Glutamatergic neuron (in vitro differentiated cells): ENCODE results near the gene DENND2C. TPM values are rescaled to one million over a fixed set of nuclear protein-coding genes. Genes with fewer than 3 reads are reported as not detected.

Experiments
- DNase-seq: peaks from one replicate; pipeline ENCODE4 v3.0.0; 2022
- H3K27ac Mint-ChIP-seq: one replicate; pipeline ENCODE4 v1.8.0; 2020; ENCODE audit warnings: mild to moderate bottlenecking, mixed read lengths, inconsistent platforms; ENCODE audit not compliant: unreplicated experiment
- H3K27me3 Mint-ChIP-seq: one replicate; pipeline ENCODE4 v1.8.0; 2020; ENCODE audit warnings: mild to moderate bottlenecking, moderate library complexity, mixed read lengths, inconsistent platforms; ENCODE audit not compliant: unreplicated experiment
- H3K36me3 Mint-ChIP-seq: one replicate; pipeline ENCODE4 v1.8.0; 2020; ENCODE audit warnings: mild to moderate bottlenecking, mixed read lengths, inconsistent platforms; ENCODE audit not compliant: unreplicated experiment
- H3K4me1 Mint-ChIP-seq: one replicate; pipeline ENCODE4 v1.8.0; 2020; ENCODE audit warnings: mild to moderate bottlenecking, low read depth, mixed read lengths, inconsistent platforms; ENCODE audit not compliant: unreplicated experiment
- H3K4me3 Mint-ChIP-seq: one replicate; pipeline ENCODE4 v1.8.0; 2020; ENCODE audit warnings: mild to moderate bottlenecking, mixed read lengths, inconsistent platforms; ENCODE audit not compliant: unreplicated experiment
- H3K9me3 Mint-ChIP-seq: one replicate; pipeline ENCODE4 v1.8.0; 2020; ENCODE audit warnings: mild to moderate bottlenecking, moderate library complexity, mixed read lengths, inconsistent platforms; ENCODE audit not compliant: unreplicated experiment
- CTCF ChIP-seq: fragments of 200-600 bp; sonication (generic); IDR thresholded peaks from one replicate; pipeline ENCODE4 v1.5.0; 2021; ENCODE audit not compliant: partially characterized antibody, unreplicated experiment
- total RNA-seq: library from RNA; stranded (reverse); fragmentation: NEBNext Ultra II Directional; extraction: Animal tissue kit (Norgen Biotek cat#: 25700); gene quantifications from one replicate; pipeline ENCODE4 v1.2.1, GENCODE V29; 2021; ENCODE audit not compliant: unreplicated experiment

Gene DENND2C
- total RNA-seq, 1 donor from 2014 or later = 0.54 TPM

GRCh38 chr1:114694540-114695310 is 24.9 kb upstream of the DENND2C start:
- peaks cover 2% of the 10 kb centered on the region for H3K9me3 Mint-ChIP-seq
- H3K36me3 Mint-ChIP-seq = no peaks in the 10 kb centered on the region
- no peak for DNase-seq
- H3K4me3 Mint-ChIP-seq = no peak overlapping the region
- no peaks in the 10 kb centered on the region for H3K4me1 Mint-ChIP-seq
- no peak overlapping the region for H3K27ac Mint-ChIP-seq
- TF ChIP-seq CTCF = no peak
- H3K27me3 Mint-ChIP-seq = peaks cover 2% of the 10 kb centered on the region

DNA sequence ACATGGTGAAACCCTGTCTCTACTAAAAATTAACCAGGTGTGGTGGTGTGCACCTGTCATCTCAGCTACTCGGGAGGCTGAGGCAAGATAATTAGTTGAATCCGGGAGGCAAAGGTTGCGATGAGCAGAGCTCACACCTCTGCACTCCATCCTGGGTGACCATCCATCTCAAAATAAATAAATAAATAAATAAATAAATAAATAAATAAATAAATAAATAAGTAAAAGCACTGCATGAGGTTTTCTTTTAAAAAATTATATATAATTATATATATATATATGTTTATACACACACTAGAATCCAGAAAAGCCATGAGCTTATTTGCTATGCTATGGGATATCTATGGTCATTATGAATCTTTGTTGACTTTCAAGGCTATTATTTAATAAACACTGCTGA is 23.1 kb upstream of the DENND2C start:
- Mint-ChIP-seq H3K27ac (no peak overlapping the region), H3K9me3 (peaks cover 2% of the 10 kb centered on the region), H3K4me1 (no peaks in the 10 kb centered on the region), H3K4me3 (no peak overlapping the region), H3K36me3 (no peaks in the 10 kb centered on the region), H3K27me3 (peaks cover 2% of the 10 kb centered on the region)
- no peak for TF ChIP-seq CTCF
- DNase-seq = no peak

DNA sequence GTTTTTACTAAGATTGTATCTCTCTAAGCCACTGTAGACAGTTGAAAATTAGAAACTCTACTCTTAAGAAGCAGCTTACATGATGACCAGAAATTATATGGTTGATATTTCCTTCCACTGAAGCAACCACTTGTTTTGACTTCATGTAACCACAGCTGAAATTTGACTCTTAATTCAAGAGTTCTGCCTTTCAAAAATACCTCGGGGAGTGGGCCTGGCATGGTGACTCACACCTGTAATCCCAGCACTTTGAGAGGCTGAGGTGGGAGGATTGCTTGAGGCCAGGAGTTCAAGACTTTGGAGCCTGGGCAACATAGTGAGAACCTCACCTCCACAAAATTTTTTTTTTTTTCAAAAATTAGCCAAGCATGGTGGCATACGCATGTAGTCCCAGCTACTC is 21.2 kb upstream of the DENND2C start:
- DNase-seq = no peak
- H3K4me1 Mint-ChIP-seq = no peaks in the 10 kb centered on the region

DNA sequence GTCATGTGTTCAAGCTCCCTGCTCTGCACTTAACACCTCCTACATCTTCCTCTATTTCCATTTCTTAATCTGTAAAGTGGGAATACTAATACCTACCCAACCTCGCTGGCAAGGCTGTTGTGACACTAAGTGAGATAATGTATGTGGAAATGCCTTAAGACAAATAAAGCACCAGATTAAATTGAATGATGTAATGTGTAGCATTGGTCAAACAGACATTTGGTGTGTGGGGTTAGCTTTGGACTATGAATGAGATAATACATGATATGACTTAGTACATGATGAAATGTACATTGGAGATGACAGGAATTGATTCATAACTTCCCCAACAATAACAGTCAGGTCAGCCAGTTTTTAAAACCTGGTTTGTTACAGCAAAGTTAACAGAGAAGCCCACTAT is 20.3 kb upstream of the DENND2C start:
- Mint-ChIP-seq H3K27me3 (peaks cover 2% of the 10 kb centered on the region), H3K36me3 (no peaks in the 10 kb centered on the region), H3K4me1 (no peaks in the 10 kb centered on the region), H3K4me3 (no peak overlapping the region), H3K9me3 (peaks cover 2% of the 10 kb centered on the region), H3K27ac (no peak overlapping the region)
- DNase-seq = no peak
- TF ChIP-seq CTCF = no peak

More for the DNA sequence above, 21.2 kb upstream of the DENND2C start:
- Mint-ChIP-seq H3K36me3 (no peaks in the 10 kb centered on the region), H3K27me3 (peaks cover 2% of the 10 kb centered on the region), H3K27ac (no peak overlapping the region), H3K9me3 (peaks cover 2% of the 10 kb centered on the region), H3K4me3 (no peak overlapping the region)
- TF ChIP-seq CTCF = no peak

GRCh38 chr1:114688526-114688925 is 18.7 kb upstream of the DENND2C start:
- Mint-ChIP-seq H3K36me3 (no peaks in the 10 kb centered on the region), H3K4me1 (no peaks in the 10 kb centered on the region), H3K27me3 (peaks cover 2% of the 10 kb centered on the region), H3K4me3 (no peak overlapping the region), H3K9me3 (peaks cover 2% of the 10 kb centered on the region), H3K27ac (no peak overlapping the region)
- DNase-seq = no peak
- no peak for TF ChIP-seq CTCF
